PC-3 (cell line): ENCODE results near the gene MDM1.

ENCODE experiments used
- CTCF ChIP-seq: fragments of 300-600 bp; sonication (generic); conservative IDR thresholded peaks from 2 replicates; pipeline ENCODE4 v1.5.1; 2017; ENCODE audit warnings: antibody characterized with exemption, low read depth, mild to moderate bottlenecking, low read length
- EZH2 ChIP-seq: fragments of 300-600 bp; sonication (generic); IDR thresholded peaks from one replicate; pipeline ENCODE4 v1.6.1; 2017; ENCODE audit warnings: antibody characterized with exemption, mild to moderate bottlenecking, low read length; ENCODE audit not compliant: unreplicated experiment

- TF ChIP-seq CTCF (no peak), EZH2 (no peak)
Measured at GRCh38 chr12:68350753-68351152, 18.6 kb upstream of the MDM1 start.
